Upper lobe of left lung (tissue), 6 donors: Measurements from ENCODE around the gene STK36. TPM values are rescaled to one million over a fixed set of nuclear protein-coding genes. Genes with fewer than 3 reads are reported as not detected.

ENCODE experiments used
- ATAC-seq, 2 donors: fragments of 200-7000 bp; cut with Tn5 transposase; one replicate each; pipeline ENCODE4 v1.9.1; 2022; ENCODE audit warnings: mild to moderate bottlenecking in 2 of 2, moderate library complexity in 2 of 2; ENCODE audit not compliant: low FRiP score in 2 of 2
- DNase-seq, 2 donors: peaks; one replicate each; pipeline ENCODE4 v3.0.0-alpha.2; 2019 to 2020
- H3K27ac ChIP-seq, 4 donors: fragments of 200-600 bp; sonication (generic); one replicate each; pipeline ENCODE4 v1.5.1; 2016 to 2019
- H3K27me3 ChIP-seq, 4 donors: fragments of 200-600 bp; sonication (generic); one replicate each; pipeline ENCODE4 v1.5.1; 2017 to 2019
- H3K36me3 ChIP-seq, 4 donors: fragments of 200-600 bp; sonication (generic); one replicate each; pipeline ENCODE4 v1.5.1; 2016 to 2019
- H3K4me1 ChIP-seq, 4 donors: fragments of 200-600 bp; sonication (generic); one replicate each; pipeline ENCODE4 v1.5.1; 2018 to 2019
- H3K4me3 ChIP-seq, 4 donors: fragments of 200-600 bp; sonication (generic); one replicate each; pipeline ENCODE4 v1.5.1; 2017 to 2019; ENCODE audit warnings: mild to moderate bottlenecking in 2 of 4, moderate library complexity in 1 of 4
- H3K9me3 ChIP-seq, 4 donors: fragments of 200-600 bp; sonication (generic); one replicate each; pipeline ENCODE4 v1.5.1; 2018 to 2019
- EP300 ChIP-seq, 4 donors: sonication (generic); formaldehyde crosslinking; IDR thresholded peaks; one replicate each; pipeline ENCODE4 v1.5.1; 2017; ENCODE audit warnings: antibody characterized with exemption in 4 of 4, control low read depth in 2 of 4
- POLR2A ChIP-seq, 4 donors: fragments of 450-650 bp; IDR thresholded peaks; one replicate each; pipeline ENCODE4 v1.5.1; 2016 to 2017; ENCODE audit warnings: antibody characterized with exemption in 4 of 4, mild to moderate bottlenecking in 2 of 4
- POLR2AphosphoS5 ChIP-seq, 2 donors: sonication (generic); formaldehyde crosslinking; IDR thresholded peaks; one replicate each; pipeline ENCODE4 v1.5.1; 2017; ENCODE audit warnings: antibody characterized with exemption in 2 of 2
- WGBS, 2 donors: methylation state at CpG; one replicate each; pipeline ENCODE4 v1.1.5; 2017 to 2018; 5-methylcytosine and 5-hydroxymethylcytosine counted together
- total RNA-seq, 6 donors: library from RNA; depleted of rRNA in 4 of 6; stranded (reverse); fragments of >200 nt in 4 of 6; gene quantifications; one replicate each; pipeline versions ENCODE4 v1.1.0 to v1.2.1, GENCODE V29; 2016 to 2021
- TF ChIP-seq, protein P1 (sequence below), 6 experiments: fragments of 450-650 bp in 4 of 6; fragments of 200-600 bp in 2 of 6; sonication (generic) in 2 of 6; IDR thresholded peaks; one replicate each; pipeline ENCODE4 v1.5.1; 2016 to 2019; ENCODE audit warnings: antibody characterized with exemption in 6 of 6
- donor health status: DM: no; HTN: no; CAD: no; lungs with moderate emphysema.
- donor health status: DM: no; HTN: yes; CAD: no; lungs with severe emphysema.

STK36 gene, protein sequence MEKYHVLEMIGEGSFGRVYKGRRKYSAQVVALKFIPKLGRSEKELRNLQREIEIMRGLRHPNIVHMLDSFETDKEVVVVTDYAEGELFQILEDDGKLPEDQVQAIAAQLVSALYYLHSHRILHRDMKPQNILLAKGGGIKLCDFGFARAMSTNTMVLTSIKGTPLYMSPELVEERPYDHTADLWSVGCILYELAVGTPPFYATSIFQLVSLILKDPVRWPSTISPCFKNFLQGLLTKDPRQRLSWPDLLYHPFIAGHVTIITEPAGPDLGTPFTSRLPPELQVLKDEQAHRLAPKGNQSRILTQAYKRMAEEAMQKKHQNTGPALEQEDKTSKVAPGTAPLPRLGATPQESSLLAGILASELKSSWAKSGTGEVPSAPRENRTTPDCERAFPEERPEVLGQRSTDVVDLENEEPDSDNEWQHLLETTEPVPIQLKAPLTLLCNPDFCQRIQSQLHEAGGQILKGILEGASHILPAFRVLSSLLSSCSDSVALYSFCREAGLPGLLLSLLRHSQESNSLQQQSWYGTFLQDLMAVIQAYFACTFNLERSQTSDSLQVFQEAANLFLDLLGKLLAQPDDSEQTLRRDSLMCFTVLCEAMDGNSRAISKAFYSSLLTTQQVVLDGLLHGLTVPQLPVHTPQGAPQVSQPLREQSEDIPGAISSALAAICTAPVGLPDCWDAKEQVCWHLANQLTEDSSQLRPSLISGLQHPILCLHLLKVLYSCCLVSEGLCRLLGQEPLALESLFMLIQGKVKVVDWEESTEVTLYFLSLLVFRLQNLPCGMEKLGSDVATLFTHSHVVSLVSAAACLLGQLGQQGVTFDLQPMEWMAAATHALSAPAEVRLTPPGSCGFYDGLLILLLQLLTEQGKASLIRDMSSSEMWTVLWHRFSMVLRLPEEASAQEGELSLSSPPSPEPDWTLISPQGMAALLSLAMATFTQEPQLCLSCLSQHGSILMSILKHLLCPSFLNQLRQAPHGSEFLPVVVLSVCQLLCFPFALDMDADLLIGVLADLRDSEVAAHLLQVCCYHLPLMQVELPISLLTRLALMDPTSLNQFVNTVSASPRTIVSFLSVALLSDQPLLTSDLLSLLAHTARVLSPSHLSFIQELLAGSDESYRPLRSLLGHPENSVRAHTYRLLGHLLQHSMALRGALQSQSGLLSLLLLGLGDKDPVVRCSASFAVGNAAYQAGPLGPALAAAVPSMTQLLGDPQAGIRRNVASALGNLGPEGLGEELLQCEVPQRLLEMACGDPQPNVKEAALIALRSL (N-terminal part only)
- total RNA-seq, result 100 to 1,000 TPM in 1 of 6 donors, 10 to 100 TPM in 5; 21.3 to 153 (median 36.8) TPM

- DNase-seq (peak; percentile 87 to 88), ATAC-seq (peak; percentile 94 to 97)
- TF ChIP-seq POLR2A (IDR thresholded peaks at IDR 0.05) (peak in 3 of 4 donors; percentile 51 to 80 (median 65)), EP300 (IDR thresholded peaks at IDR 0.05) (no peak), POLR2AphosphoS5 (IDR thresholded peaks at IDR 0.05) (peak; percentile 87 to 90)
- TF ChIP-seq, protein P1, sequence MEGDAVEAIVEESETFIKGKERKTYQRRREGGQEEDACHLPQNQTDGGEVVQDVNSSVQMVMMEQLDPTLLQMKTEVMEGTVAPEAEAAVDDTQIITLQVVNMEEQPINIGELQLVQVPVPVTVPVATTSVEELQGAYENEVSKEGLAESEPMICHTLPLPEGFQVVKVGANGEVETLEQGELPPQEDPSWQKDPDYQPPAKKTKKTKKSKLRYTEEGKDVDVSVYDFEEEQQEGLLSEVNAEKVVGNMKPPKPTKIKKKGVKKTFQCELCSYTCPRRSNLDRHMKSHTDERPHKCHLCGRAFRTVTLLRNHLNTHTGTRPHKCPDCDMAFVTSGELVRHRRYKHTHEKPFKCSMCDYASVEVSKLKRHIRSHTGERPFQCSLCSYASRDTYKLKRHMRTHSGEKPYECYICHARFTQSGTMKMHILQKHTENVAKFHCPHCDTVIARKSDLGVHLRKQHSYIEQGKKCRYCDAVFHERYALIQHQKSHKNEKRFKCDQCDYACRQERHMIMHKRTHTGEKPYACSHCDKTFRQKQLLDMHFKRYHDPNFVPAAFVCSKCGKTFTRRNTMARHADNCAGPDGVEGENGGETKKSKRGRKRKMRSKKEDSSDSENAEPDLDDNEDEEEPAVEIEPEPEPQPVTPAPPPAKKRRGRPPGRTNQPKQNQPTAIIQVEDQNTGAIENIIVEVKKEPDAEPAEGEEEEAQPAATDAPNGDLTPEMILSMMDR (IDR thresholded peaks at IDR 0.05), result peak in 1 of 6 experiments; percentile 9
- Histone ChIP-seq H3K27ac (peak within 1 kb of the TSS; percentile 64 to 81 (median 74)), H3K4me1 (peaks cover 13 to 19% (median 16%) of the 10 kb centered on the region in 4 donors), H3K9me3 (no peaks in the 10 kb centered on the region), H3K27me3 (no peaks in the 10 kb centered on the region), H3K36me3 (peaks cover 7 to 35% (median 13%) of the 10 kb centered on the region in 4 donors), H3K4me3 (peak within 1 kb of the TSS; percentile 65 to 87 (median 84))
- 1 to 2% methylated on average over 44 to 48 of the region's 49 CpGs for WGBS, 2 donors
Observed at GRCh38 chr2:218671654-218672566, at the start of gene STK36, which contains the start of gene RNF25. STK36 (plus strand) TSS chr2:218672086; CDS start chr2:218672830, 744 bp downstream. RNF25 (minus strand) TSS chr2:218672002; CDS start chr2:218671970, 32 bp downstream.

DNA sequence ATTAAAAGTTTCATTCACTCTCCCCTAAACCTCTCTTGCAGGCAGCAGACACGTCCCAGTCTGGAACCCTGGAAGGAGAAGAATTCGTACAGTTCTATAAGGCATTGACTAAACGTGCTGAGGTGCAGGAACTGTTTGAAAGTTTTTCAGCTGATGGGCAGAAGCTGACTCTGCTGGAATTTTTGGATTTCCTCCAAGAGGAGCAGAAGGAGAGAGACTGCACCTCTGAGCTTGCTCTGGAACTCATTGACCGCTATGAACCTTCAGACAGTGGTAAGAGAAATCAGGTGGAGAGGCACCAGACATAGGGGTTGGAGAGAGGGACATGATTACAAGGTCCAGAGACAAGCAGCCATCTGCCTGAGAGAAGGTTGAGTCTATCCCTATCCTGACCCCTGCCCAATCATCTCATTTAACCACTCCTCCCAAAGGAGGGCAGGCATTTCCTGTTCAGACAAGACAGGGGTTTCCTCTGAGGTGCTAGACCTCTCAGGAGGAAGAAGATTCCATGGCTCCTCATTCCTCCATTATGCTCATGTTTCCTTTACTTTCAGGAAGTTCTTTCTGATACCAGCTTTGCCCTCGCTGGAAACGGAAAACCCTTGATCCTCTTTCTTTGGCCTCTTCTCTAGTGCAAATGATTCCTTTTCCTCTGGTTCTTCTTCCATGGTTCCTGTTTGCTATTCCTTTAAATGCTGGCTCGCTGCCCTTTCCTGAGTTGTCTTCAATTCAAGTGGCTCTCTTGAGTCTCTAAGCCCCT lies 49.1 kb upstream of the STK36 start:
- no peaks in the 10 kb centered on the region for H3K36me3 ChIP-seq
- TF ChIP-seq, protein P1 (IDR thresholded peaks at IDR 0.05), result no peak
- TF ChIP-seq POLR2AphosphoS5 (IDR thresholded peaks at IDR 0.05) (no peak), EP300 (IDR thresholded peaks at IDR 0.05) (no peak), POLR2A (IDR thresholded peaks at IDR 0.05) (no peak)
- H3K27ac ChIP-seq, result no peak overlapping the region
- ATAC-seq (peak in 1 of 2 donors; percentile 28), DNase-seq (no peak)
- H3K9me3 ChIP-seq, result no peaks in the 10 kb centered on the region
- H3K4me3 ChIP-seq, result no peak overlapping the region
- peaks cover 0 to 6% (median 2%) of the 10 kb centered on the region in 4 donors for H3K4me1 ChIP-seq
- no peaks in the 10 kb centered on the region for H3K27me3 ChIP-seq
- WGBS, 2 donors, result 51 to 52% methylated on average over 7 of the region's 7 CpGs

DNA sequence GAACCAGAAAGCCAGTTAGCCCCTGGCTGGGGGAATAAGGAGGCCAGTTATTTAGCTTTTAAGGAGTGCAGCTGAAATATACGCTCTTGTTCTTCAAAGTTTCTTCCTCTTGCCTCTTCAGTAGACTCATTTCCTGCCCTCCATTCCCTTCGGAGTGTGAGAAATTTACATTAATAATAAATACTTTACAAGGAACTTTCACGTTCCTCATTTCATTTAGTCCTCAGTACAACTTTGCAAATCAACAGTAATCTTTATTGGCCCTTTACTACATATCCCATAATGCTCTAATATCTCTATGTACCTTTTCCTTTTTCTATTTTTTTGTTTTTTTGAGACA lies 48.5 kb upstream of the STK36 start:
- TF ChIP-seq POLR2AphosphoS5 (IDR thresholded peaks at IDR 0.05) (no peak), EP300 (IDR thresholded peaks at IDR 0.05) (no peak), POLR2A (IDR thresholded peaks at IDR 0.05) (no peak)
- TF ChIP-seq, protein P1 (IDR thresholded peaks at IDR 0.05), result no peak
- Histone ChIP-seq H3K4me3 (no peak overlapping the region), H3K36me3 (no peaks in the 10 kb centered on the region), H3K4me1 (peaks cover 0 to 6% (median 2%) of the 10 kb centered on the region in 4 donors), H3K27me3 (no peaks in the 10 kb centered on the region), H3K9me3 (no peaks in the 10 kb centered on the region), H3K27ac (no peak overlapping the region)
- 35 to 36% methylated on average over 3 of the region's 3 CpGs for WGBS, 2 donors
- DNase-seq, result no peak
- ATAC-seq, result no peak
